ENCODE measurements around the gene COG4. TPM values are rescaled to one million over a fixed set of nuclear protein-coding genes. Genes with fewer than 3 reads are reported as not detected.

The COG4 gene
- total and polyA plus RNA-seq, 2 experiments from 2014 or later, result 28.8 to 38.1 TPM

GRCh38 chr16:70568601-70569237, 45.4 kb upstream of the COG4 start:
- H3K4me2 ChIP-seq, result no peak overlapping the region
- Mint-ChIP-seq H3K4me1 (peaks cover 12% of the 10 kb centered on the region; the same call in 2 of the 3 replicates), H3K36me3 (ENCODE audit: low read depth) (peaks cover 100% of the 10 kb centered on the region), H3K27me3 (ENCODE audit: insufficient read depth, low read depth, poor library complexity) (peaks cover 15% of the 10 kb centered on the region), H3K9me3 (no peaks in the 10 kb centered on the region; the same call in 2 of the 3 replicates), H3K27ac (no peak overlapping the region), H3K4me3 (no peak overlapping the region)
- peaks cover 12% of the 10 kb centered on the region for H3K79me2 ChIP-seq (replicated peaks; ENCODE audit: insufficient read depth)
- peaks cover 94% of the 10 kb centered on the region for H3K36me3 ChIP-seq (ENCODE audit: insufficient read depth)
- no peaks in the 10 kb centered on the region for H3K9me2 ChIP-seq (ENCODE audit: insufficient read depth)
- H4K20me1 ChIP-seq (replicated peaks; ENCODE audit: insufficient read depth), result peaks cover 82% of the 10 kb centered on the region
- no peaks in the 10 kb centered on the region for H3K27me3 ChIP-seq (ENCODE audit: insufficient read depth)
- TF ChIP-seq EZH2 (IDR thresholded peaks at IDR 0.05; ENCODE audit: low read depth, unreplicated experiment) (no peak), CREB1 (CRISPR knock-in tag; IDR thresholded peaks at IDR 0.05; ENCODE audit: low read depth) (no peak), CTCF (conservative IDR thresholded peaks at IDR 0.05; ENCODE audit: low read depth in 2 of 2) (no peak), STAT1 (IDR thresholded peaks at IDR 0.05; ENCODE audit: unreplicated experiment) (no peak), ZNF114 (CRISPR knock-in tag; IDR thresholded peaks at IDR 0.05) (no peak), POLR2AphosphoS5 (IDR thresholded peaks at IDR 0.05; ENCODE audit: low read depth) (no peak)
- ATAC-seq (no peak), DNase-seq (ENCODE audit: low spot score) (no peak)
- no peak overlapping the region for H3K4me3 ChIP-seq
- peak overlapping the region; percentile 15; the same call in 1 of the 2 replicates for H3K27ac ChIP-seq (ENCODE audit: low read depth)
- peaks cover 82% of the 10 kb centered on the region for H3F3A ChIP-seq (replicated peaks; ENCODE audit: low read depth)
- no peak overlapping the region for H2AFZ ChIP-seq
- no peaks in the 10 kb centered on the region for H3K4me1 ChIP-seq (ENCODE audit: insufficient read depth)

GRCh38 chr16:70565053-70565452, 41.7 kb upstream of the COG4 start:
- Mint-ChIP-seq H3K27me3 (ENCODE audit: insufficient read depth, low read depth, poor library complexity) (peaks cover 5% of the 10 kb centered on the region), H3K27ac (no peak overlapping the region), H3K4me1 (no peaks in the 10 kb centered on the region), H3K36me3 (ENCODE audit: low read depth) (peaks cover 99% of the 10 kb centered on the region), H3K9me3 (no peaks in the 10 kb centered on the region), H3K4me3 (no peak overlapping the region)
- Histone ChIP-seq H3K9me2 (ENCODE audit: insufficient read depth) (no peaks in the 10 kb centered on the region), H3K4me1 (ENCODE audit: insufficient read depth) (no peaks in the 10 kb centered on the region), H3F3A (replicated peaks; ENCODE audit: low read depth) (peaks cover 71% of the 10 kb centered on the region), H3K36me3 (ENCODE audit: insufficient read depth) (peaks cover 98% of the 10 kb centered on the region), H2AFZ (no peak overlapping the region), H3K27ac (ENCODE audit: low read depth) (peak overlapping the region; percentile 65; the same call in 1 of the 2 replicates), H3K4me2 (no peak overlapping the region), H3K27me3 (ENCODE audit: insufficient read depth) (no peaks in the 10 kb centered on the region), H3K4me3 (no peak overlapping the region), H4K20me1 (replicated peaks; ENCODE audit: insufficient read depth) (peaks cover 72% of the 10 kb centered on the region), H3K79me2 (replicated peaks; ENCODE audit: insufficient read depth) (peaks cover 30% of the 10 kb centered on the region)
- ATAC-seq (no peak), DNase-seq (ENCODE audit: low spot score) (no peak)
- TF ChIP-seq NANOG (IDR thresholded peaks at IDR 0.05; ENCODE audit: borderline replicate concordance) (no peak), STAT1 (IDR thresholded peaks at IDR 0.05; ENCODE audit: unreplicated experiment) (no peak), ETS1 (IDR thresholded peaks at IDR 0.05) (no peak), JUNB (IDR thresholded peaks at IDR 0.05; ENCODE audit: unreplicated experiment) (no peak), CTCF (conservative IDR thresholded peaks at IDR 0.05; ENCODE audit: low read depth in 2 of 2) (no peak), ZNF114 (CRISPR knock-in tag; IDR thresholded peaks at IDR 0.05) (no peak), REST (IDR thresholded peaks at IDR 0.05; ENCODE audit: unreplicated experiment) (no peak)
